ENCODE data around the gene UBE2U. TPM values are rescaled to one million over a fixed set of nuclear protein-coding genes. Genes with fewer than 3 reads are reported as not detected.
A peak's percentile ranks its signal among the peaks of the same experiment; 100 is the strongest.

UBE2U gene
- total and polyA plus RNA-seq, 12 donors: not detected

DNA sequence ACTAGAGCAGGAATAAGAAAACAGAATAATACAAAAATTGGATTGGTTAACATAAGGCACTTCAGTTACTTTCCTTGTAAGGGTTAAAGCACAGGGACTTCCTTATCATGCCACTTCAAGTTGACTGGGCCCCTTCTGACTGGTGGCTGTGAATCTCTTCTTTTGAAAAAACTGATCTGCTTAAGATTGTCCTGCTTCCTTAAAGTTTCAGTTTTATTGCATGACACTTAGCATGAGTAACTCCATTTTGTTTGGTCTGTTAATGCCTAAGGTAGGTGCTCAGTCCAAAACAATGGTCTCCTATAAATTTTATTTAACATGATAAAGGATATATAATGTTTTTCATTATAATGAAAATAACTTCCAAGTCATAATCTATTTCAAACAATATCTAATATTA, 37.6 kb downstream of the UBE2U start:
- no peaks in the 10 kb centered on the region for H3K36me3 ChIP-seq (replicated peaks in 1 of 2)
- DNase-seq: no peak
- H3K9me3 ChIP-seq (replicated peaks in 1 of 3): no peaks in the 10 kb centered on the region
- no peaks in the 10 kb centered on the region for H3K4me1 ChIP-seq (replicated peaks in 1 of 2)
- no peak overlapping the region for H3K4me3 ChIP-seq
- TF ChIP-seq, protein P1, sequence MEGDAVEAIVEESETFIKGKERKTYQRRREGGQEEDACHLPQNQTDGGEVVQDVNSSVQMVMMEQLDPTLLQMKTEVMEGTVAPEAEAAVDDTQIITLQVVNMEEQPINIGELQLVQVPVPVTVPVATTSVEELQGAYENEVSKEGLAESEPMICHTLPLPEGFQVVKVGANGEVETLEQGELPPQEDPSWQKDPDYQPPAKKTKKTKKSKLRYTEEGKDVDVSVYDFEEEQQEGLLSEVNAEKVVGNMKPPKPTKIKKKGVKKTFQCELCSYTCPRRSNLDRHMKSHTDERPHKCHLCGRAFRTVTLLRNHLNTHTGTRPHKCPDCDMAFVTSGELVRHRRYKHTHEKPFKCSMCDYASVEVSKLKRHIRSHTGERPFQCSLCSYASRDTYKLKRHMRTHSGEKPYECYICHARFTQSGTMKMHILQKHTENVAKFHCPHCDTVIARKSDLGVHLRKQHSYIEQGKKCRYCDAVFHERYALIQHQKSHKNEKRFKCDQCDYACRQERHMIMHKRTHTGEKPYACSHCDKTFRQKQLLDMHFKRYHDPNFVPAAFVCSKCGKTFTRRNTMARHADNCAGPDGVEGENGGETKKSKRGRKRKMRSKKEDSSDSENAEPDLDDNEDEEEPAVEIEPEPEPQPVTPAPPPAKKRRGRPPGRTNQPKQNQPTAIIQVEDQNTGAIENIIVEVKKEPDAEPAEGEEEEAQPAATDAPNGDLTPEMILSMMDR (IDR thresholded peaks at IDR 0.05): no peak
- no peak for TF ChIP-seq POLR2A (IDR thresholded peaks at IDR 0.05)
- H3K27ac ChIP-seq: no peak overlapping the region
- intact Hi-C loops (cut with DNase I): loop anchor here (5.0 to 10.0 kb wide), 5 partner anchors 104 to 566 kb away; no protein-coding TSS in a partner anchor
- H3K27me3 ChIP-seq: no peaks in the 10 kb centered on the region

DNA sequence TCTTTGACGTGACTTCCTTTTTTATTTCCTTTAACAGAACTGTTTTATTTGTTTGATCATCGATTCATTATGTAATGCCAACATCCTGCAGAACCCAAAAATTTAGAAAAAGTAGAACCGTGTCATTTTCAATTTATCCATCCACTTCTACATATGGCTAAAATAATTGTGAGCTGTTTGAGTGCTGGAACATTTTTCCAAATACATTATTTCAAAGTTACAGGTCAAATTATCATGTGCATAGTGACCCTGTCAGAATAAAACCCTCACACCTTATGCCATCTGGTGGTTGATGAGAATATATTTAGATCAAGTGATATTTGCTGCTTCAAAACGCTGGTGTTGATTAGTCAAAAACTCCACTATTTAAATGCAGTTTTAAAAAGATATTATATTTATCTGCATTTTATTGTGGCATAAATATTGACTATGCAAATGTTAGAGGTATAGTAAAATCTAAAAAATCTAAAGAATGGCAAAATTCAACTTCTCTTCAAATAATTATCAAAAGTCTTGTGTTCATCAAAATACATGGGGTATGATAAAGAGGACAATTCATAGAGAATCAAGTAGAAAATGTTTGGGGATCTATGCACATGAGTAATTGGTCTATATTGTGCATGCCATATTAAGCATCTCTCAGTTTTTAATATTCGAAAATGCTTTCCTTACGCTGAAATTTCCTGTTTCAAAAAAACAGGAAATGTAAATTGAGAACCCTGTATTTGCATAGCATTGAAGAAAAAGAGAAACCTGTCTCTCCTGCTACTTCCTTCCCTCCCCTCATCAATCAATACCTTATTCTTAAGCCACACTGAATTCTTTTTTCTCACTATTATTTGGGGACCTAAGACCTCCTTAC, 39.7 kb downstream of the UBE2U start:
- no peak overlapping the region for H3K4me3 ChIP-seq

DNA sequence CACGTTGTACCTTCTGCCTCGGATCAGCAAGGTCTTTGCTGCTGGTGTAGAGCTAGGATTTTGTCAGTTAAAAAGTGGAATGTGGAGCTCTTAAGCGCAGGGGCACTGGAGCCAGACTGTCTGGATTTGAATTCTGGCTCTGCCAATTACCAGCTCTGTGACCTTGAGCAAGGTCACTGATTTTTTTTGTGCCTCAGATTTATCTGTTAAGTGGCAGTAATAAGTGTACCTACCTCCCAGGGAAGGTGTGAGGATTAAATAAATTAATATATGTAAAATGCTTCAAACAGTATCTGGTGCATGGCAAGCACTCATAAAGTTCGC, 40.3 kb downstream of the UBE2U start:
- Histone ChIP-seq H3K36me3 (replicated peaks in 1 of 2) (no peaks in the 10 kb centered on the region), H3K27ac (no peak overlapping the region), H3K4me3 (no peak overlapping the region), H3K9me3 (replicated peaks in 1 of 3) (no peaks in the 10 kb centered on the region), H3K4me1 (replicated peaks in 1 of 2) (no peaks in the 10 kb centered on the region), H3K27me3 (peaks cover 2% of the 10 kb centered on the region)
- intact Hi-C loops (cut with DNase I): loop anchor here (5.0 to 10.0 kb wide), 5 partner anchors 106 to 569 kb away; no protein-coding TSS in a partner anchor
- no peak for TF ChIP-seq POLR2A (IDR thresholded peaks at IDR 0.05)
- TF ChIP-seq, protein P1 (IDR thresholded peaks at IDR 0.05): no peak
- 40 to 43% (median 41%) methylated on average over 4 of the region's 4 CpGs for WGBS, 4 donors
- DNase-seq: no peak

More for the DNA sequence above, 39.7 kb downstream of the UBE2U start:
- Histone ChIP-seq H3K27me3 (no peaks in the 10 kb centered on the region), H3K27ac (no peak overlapping the region), H3K4me1 (replicated peaks in 1 of 2) (no peaks in the 10 kb centered on the region), H3K9me3 (replicated peaks in 1 of 3) (no peaks in the 10 kb centered on the region), H3K36me3 (replicated peaks in 1 of 2) (no peaks in the 10 kb centered on the region)
- intact Hi-C loops (cut with DNase I): loop anchor here (5.0 to 10.0 kb wide), 5 partner anchors 106 to 568 kb away; no protein-coding TSS in a partner anchor
- TF ChIP-seq, protein P1 (IDR thresholded peaks at IDR 0.05): peak; percentile 12 to 59 (median 46)
- TF ChIP-seq POLR2A (IDR thresholded peaks at IDR 0.05): no peak
- WGBS, 4 donors: 37 to 44% (median 41%) methylated on average over 6 of the region's 6 CpGs
- DNase-seq: no peak

DNA sequence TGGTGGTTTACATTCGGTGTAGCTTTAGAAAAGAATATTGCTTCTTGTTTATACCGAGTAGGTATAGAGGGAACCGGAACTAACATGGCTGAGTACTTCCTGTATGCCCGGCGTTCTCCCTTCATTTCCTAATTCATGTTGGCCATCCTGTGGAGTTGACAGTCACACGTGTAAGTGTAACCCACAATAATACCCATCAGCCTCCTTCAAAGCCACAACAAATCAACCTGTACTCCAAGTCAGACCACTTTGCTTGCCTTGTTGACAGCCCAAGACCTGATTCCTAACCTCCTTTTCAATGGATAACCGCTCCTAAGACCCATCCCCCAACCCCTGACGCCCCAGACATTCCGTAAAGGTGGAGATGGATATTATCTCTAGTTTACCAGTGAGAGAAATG, 42.1 kb downstream of the UBE2U start:
- no peak for DNase-seq
- no peaks in the 10 kb centered on the region for H3K4me1 ChIP-seq (replicated peaks in 1 of 2)
- no peak overlapping the region for H3K4me3 ChIP-seq
- H3K27me3 ChIP-seq: peaks cover 6% of the 10 kb centered on the region
- no peaks in the 10 kb centered on the region for H3K9me3 ChIP-seq (replicated peaks in 1 of 3)
- H3K36me3 ChIP-seq (replicated peaks in 1 of 2): no peaks in the 10 kb centered on the region
- no peak for TF ChIP-seq POLR2A (IDR thresholded peaks at IDR 0.05)
- TF ChIP-seq, protein P1 (IDR thresholded peaks at IDR 0.05): no peak
- H3K27ac ChIP-seq: no peak overlapping the region
- 46 to 59% (median 54%) methylated on average over 9 of the region's 9 CpGs for WGBS, 4 donors
- intact Hi-C loops (cut with DNase I): loop anchor here (10.0 kb wide), 2 partner anchors 481 to 571 kb away; no protein-coding TSS in a partner anchor

Data from adrenal gland (tissue), 12 donors.